Neutrophil (primary cell): ENCODE measurements around the gene ZYX.

Experiments used
- H3K27ac ChIP-seq: fragments of 200-600 bp; sonication (generic); 2 replicates; pipeline ENCODE4 v1.5.1; 2016; ENCODE audit warnings: mild to moderate bottlenecking, moderate library complexity
- H3K27me3 ChIP-seq: fragments of 200-600 bp; sonication (generic); 2 replicates; pipeline ENCODE4 v1.6.0; 2016; ENCODE audit warnings: mild to moderate bottlenecking
- H3K36me3 ChIP-seq: fragments of 200-600 bp; sonication (generic); 2 replicates; pipeline ENCODE4 v1.5.1; 2017
- H3K4me1 ChIP-seq, 2 experiments: fragments of 200-600 bp in 1 of 2; sonication (generic) in 1 of 2; 1 replicate in 1 of 2; 2 replicates in 1 of 2; pipeline versions ENCODE4 v1.5.1 to v1.6.1; 2013 to 2016; ENCODE audit warnings: low read depth in 1 of 2, low read length in 1 of 2, mild to moderate bottlenecking in 1 of 2, moderate library complexity in 1 of 2; ENCODE audit not compliant: control insufficient read depth in 1 of 2, insufficient read depth in 1 of 2
- H3K4me3 ChIP-seq, 2 experiments: fragments of 200-600 bp in 1 of 2; sonication (generic) in 1 of 2; 1 replicate in 1 of 2; 2 replicates in 1 of 2; pipeline ENCODE4 v1.5.1; 2013 to 2016; ENCODE audit warnings: low read depth in 1 of 2, low read length in 1 of 2, mild to moderate bottlenecking in 1 of 2, moderate library complexity in 1 of 2
- H3K9me3 ChIP-seq: fragments of 200-600 bp; sonication (generic); 2 replicates; pipeline ENCODE4 v1.5.1; 2016
- CTCF ChIP-seq: fragments of 200-600 bp; sonication (generic); IDR thresholded peaks from 2 replicates; pipeline ENCODE4 v1.5.1; 2016; ENCODE audit warnings: antibody characterized with exemption

The ZYX gene

GRCh38 chr7:143407287-143408251, 26.4 kb downstream of the ZYX start:
- Histone ChIP-seq H3K36me3 (no peaks in the 10 kb centered on the region), H3K9me3 (no peaks in the 10 kb centered on the region), H3K4me1 (peaks cover 40 to 43% of the 10 kb centered on the region in 2 experiments), H3K27me3 (peaks cover 10% of the 10 kb centered on the region), H3K27ac (peak overlapping the region; percentile 15), H3K4me3 (no peak overlapping the region)
- TF ChIP-seq CTCF, result no peak

GRCh38 chr7:143408252-143408685, 27.1 kb downstream of the ZYX start:
- Histone ChIP-seq H3K4me3 (peak overlapping the region; percentile 7 to 59), H3K27ac (no peak overlapping the region), H3K9me3 (no peaks in the 10 kb centered on the region), H3K27me3 (peaks cover 10% of the 10 kb centered on the region), H3K4me1 (peaks cover 47 to 50% of the 10 kb centered on the region in 2 experiments), H3K36me3 (no peaks in the 10 kb centered on the region)
- TF ChIP-seq CTCF, result no peak

GRCh38 chr7:143408686-143409561, 27.8 kb downstream of the ZYX start, which contains the start of gene EPHA1:
EPHA1 (minus strand) TSS chr7:143408856; CDS start chr7:143408805, 51 bp downstream.
- peaks cover 10% of the 10 kb centered on the region for H3K27me3 ChIP-seq
- TF ChIP-seq CTCF, result peak; percentile 26
- H3K27ac ChIP-seq, result peak within 1 kb of the TSS; percentile 15
- H3K4me1 ChIP-seq, result peaks cover 51 to 55% of the 10 kb centered on the region in 2 experiments
- no peaks in the 10 kb centered on the region for H3K36me3 ChIP-seq
- H3K4me3 ChIP-seq, result peak within 1 kb of the TSS; percentile 54 to 59
- no peaks in the 10 kb centered on the region for H3K9me3 ChIP-seq

- Histone ChIP-seq H3K4me1 (peaks cover 51 to 64% of the 10 kb centered on the region in 2 experiments), H3K27me3 (peaks cover 10% of the 10 kb centered on the region), H3K36me3 (no peaks in the 10 kb centered on the region), H3K4me3 (no peak overlapping the region), H3K9me3 (no peaks in the 10 kb centered on the region), H3K27ac (peak overlapping the region; percentile 44)
- TF ChIP-seq CTCF, result no peak
Measured at GRCh38 chr7:143410521-143411004, 29.4 kb downstream of the ZYX start.

- no peak overlapping the region for H3K27ac ChIP-seq
- TF ChIP-seq CTCF, result no peak
- H3K4me3 ChIP-seq, result no peak overlapping the region
- no peaks in the 10 kb centered on the region for H3K36me3 ChIP-seq
- peaks cover 55 to 72% of the 10 kb centered on the region in 2 experiments for H3K4me1 ChIP-seq
- H3K27me3 ChIP-seq, result peaks cover 10% of the 10 kb centered on the region
- H3K9me3 ChIP-seq, result no peaks in the 10 kb centered on the region
Measured at GRCh38 chr7:143411976-143412708, 31.0 kb downstream of the ZYX start.
